IMR-90 (cell line): ENCODE results near the gene CSNK2A1.
A peak's percentile ranks its signal among the peaks of the same experiment; 100 is the strongest.

Source experiments
- BHLHE40 ChIP-seq: fragments of 150-350 bp; IDR thresholded peaks from 2 replicates; pipeline ENCODE4 v1.6.1; 2016; ENCODE audit warnings: mild to moderate bottlenecking, low read depth, low read length
- CEBPB ChIP-seq: IDR thresholded peaks from 2 replicates; pipeline ENCODE4 v1.6.1; 2012; ENCODE audit warnings: low read depth, low read length, improper control_type of control experiment
- CHD1 ChIP-seq: IDR thresholded peaks from 2 replicates; pipeline ENCODE4 v1.6.1; 2012; ENCODE audit warnings: low read depth, low read length, improper control_type of control experiment
- MAFK ChIP-seq: IDR thresholded peaks from 2 replicates; pipeline ENCODE4 v1.6.1; 2012; ENCODE audit warnings: low read depth, low read length, improper control_type of control experiment
- MAZ ChIP-seq: IDR thresholded peaks from 2 replicates; pipeline ENCODE4 v1.6.1; 2012; ENCODE audit warnings: low read depth, mild to moderate bottlenecking, low read length, improper control_type of control experiment, moderate library complexity, borderline replicate concordance
- MXI1 ChIP-seq: IDR thresholded peaks from 2 replicates; pipeline ENCODE4 v1.6.1; 2012; ENCODE audit warnings: low read depth, mild to moderate bottlenecking, low read length, moderate library complexity, borderline replicate concordance
- NFE2L2 ChIP-seq: fragments of 150-350 bp; IDR thresholded peaks from 2 replicates; pipeline ENCODE4 v1.6.1; 2016; ENCODE audit warnings: low read depth, mild to moderate bottlenecking, low read length
- POLR2A ChIP-seq: IDR thresholded peaks from 2 replicates; pipeline ENCODE4 v1.6.1; 2012; ENCODE audit warnings: mild to moderate bottlenecking, low read depth, low read length
- RAD21 ChIP-seq: IDR thresholded peaks from 2 replicates; pipeline ENCODE4 v1.6.1; 2012; ENCODE audit warnings: low read length, improper control_type of control experiment
- SMC3 ChIP-seq: fragments of 150-350 bp; IDR thresholded peaks from 2 replicates; pipeline ENCODE4 v1.6.1; 2016; ENCODE audit warnings: low read depth, mild to moderate bottlenecking, antibody characterized with exemption, low read length, moderate library complexity
- TF ChIP-seq, protein P1 (sequence below): conservative IDR thresholded peaks from 2 replicates; pipeline ENCODE4 v1.5.1; 2012; ENCODE audit warnings: mild to moderate bottlenecking, low read depth, low read length, improper control_type of control experiment
- TF ChIP-seq, protein P2 (sequence below): fragments of 150-350 bp; IDR thresholded peaks from 2 replicates; pipeline ENCODE4 v1.6.1; 2017; ENCODE audit warnings: mild to moderate bottlenecking, antibody characterized with exemption, low read length, low read depth
- TF ChIP-seq, protein P3 (sequence below): fragments of 150-350 bp; IDR thresholded peaks from 2 replicates; pipeline ENCODE4 v1.6.1; 2016; ENCODE audit warnings: low read depth, mild to moderate bottlenecking, low read length, moderate library complexity, borderline replicate concordance

DNA sequence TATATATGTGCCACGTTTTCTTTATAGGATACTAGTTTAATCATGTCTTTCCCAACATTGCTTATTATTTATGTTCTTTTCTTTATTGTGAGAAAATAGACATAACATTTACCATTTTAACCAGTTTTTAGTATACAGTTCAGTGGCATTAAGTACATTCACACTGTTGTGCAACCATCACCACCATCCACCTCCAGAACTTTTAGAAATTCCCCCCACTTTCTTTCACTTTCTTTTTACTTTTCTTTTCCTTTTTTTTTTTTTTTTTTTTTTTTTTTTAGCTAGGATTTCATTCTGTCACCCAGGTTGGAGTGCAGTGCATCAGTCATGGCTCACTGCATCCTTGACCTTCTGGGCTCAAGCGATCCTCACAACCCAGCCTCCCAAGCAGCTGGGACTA lies 117.0 kb downstream of the CSNK2A1 start:
- TF ChIP-seq POLR2A (no peak), MAFK (no peak), MXI1 (no peak), CEBPB (0 out of 2 replicates have a peak, but pooled peaks have one; percentile 37), BHLHE40 (no peak), NFE2L2 (no peak), MAZ (no peak), RAD21 (no peak), SMC3 (no peak), CHD1 (no peak)
- TF ChIP-seq, protein P1, sequence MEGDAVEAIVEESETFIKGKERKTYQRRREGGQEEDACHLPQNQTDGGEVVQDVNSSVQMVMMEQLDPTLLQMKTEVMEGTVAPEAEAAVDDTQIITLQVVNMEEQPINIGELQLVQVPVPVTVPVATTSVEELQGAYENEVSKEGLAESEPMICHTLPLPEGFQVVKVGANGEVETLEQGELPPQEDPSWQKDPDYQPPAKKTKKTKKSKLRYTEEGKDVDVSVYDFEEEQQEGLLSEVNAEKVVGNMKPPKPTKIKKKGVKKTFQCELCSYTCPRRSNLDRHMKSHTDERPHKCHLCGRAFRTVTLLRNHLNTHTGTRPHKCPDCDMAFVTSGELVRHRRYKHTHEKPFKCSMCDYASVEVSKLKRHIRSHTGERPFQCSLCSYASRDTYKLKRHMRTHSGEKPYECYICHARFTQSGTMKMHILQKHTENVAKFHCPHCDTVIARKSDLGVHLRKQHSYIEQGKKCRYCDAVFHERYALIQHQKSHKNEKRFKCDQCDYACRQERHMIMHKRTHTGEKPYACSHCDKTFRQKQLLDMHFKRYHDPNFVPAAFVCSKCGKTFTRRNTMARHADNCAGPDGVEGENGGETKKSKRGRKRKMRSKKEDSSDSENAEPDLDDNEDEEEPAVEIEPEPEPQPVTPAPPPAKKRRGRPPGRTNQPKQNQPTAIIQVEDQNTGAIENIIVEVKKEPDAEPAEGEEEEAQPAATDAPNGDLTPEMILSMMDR: no peak
- TF ChIP-seq, protein P2, sequence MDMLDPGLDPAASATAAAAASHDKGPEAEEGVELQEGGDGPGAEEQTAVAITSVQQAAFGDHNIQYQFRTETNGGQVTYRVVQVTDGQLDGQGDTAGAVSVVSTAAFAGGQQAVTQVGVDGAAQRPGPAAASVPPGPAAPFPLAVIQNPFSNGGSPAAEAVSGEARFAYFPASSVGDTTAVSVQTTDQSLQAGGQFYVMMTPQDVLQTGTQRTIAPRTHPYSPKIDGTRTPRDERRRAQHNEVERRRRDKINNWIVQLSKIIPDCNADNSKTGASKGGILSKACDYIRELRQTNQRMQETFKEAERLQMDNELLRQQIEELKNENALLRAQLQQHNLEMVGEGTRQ: no peak
- TF ChIP-seq, protein P3, sequence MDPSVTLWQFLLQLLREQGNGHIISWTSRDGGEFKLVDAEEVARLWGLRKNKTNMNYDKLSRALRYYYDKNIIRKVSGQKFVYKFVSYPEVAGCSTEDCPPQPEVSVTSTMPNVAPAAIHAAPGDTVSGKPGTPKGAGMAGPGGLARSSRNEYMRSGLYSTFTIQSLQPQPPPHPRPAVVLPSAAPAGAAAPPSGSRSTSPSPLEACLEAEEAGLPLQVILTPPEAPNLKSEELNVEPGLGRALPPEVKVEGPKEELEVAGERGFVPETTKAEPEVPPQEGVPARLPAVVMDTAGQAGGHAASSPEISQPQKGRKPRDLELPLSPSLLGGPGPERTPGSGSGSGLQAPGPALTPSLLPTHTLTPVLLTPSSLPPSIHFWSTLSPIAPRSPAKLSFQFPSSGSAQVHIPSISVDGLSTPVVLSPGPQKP: no peak
